ENCODE data around the gene CCDC86.

CCDC86 gene

DNA sequence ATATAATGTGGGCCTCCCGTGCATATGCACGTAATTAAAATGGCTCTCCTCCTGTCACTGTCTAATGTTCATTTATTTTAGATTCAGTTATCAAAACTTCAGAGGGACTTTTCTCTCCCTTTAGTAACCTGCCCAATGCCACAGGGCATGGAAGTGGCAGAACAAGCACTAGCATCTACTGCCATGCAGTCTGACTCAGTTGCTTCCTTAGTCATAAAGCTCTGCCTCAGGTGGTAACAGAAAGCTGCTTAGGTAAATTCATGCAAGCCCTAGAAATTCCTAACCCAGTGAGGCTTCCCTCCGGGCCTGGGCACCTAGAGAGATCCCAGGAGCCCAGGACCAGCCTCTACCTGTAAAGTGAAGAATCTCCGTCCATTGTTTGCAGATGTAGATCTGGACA, 55.6 kb downstream of the CCDC86 start:
- no peaks in the 10 kb centered on the region for H3K9me3 ChIP-seq (ENCODE audit: insufficient read depth, low read length, severe bottlenecking)
- no peaks in the 10 kb centered on the region for H3K27me3 ChIP-seq (ENCODE audit: insufficient read depth, low read length, poor library complexity)
- no peak overlapping the region for H3K4me3 ChIP-seq (ENCODE audit: low read depth in 1 of 2, low read length in 2 of 2)
- H3K27ac ChIP-seq (ENCODE audit: low read length) = no peak overlapping the region
- no peaks in the 10 kb centered on the region for H3K4me1 ChIP-seq (ENCODE audit: insufficient read depth, low read length)
- TF ChIP-seq EZH2 (IDR thresholded peaks at IDR 0.05; ENCODE audit: borderline replicate concordance, low read depth, low read length, severe bottlenecking) = no peak
- TF ChIP-seq, protein P1, sequence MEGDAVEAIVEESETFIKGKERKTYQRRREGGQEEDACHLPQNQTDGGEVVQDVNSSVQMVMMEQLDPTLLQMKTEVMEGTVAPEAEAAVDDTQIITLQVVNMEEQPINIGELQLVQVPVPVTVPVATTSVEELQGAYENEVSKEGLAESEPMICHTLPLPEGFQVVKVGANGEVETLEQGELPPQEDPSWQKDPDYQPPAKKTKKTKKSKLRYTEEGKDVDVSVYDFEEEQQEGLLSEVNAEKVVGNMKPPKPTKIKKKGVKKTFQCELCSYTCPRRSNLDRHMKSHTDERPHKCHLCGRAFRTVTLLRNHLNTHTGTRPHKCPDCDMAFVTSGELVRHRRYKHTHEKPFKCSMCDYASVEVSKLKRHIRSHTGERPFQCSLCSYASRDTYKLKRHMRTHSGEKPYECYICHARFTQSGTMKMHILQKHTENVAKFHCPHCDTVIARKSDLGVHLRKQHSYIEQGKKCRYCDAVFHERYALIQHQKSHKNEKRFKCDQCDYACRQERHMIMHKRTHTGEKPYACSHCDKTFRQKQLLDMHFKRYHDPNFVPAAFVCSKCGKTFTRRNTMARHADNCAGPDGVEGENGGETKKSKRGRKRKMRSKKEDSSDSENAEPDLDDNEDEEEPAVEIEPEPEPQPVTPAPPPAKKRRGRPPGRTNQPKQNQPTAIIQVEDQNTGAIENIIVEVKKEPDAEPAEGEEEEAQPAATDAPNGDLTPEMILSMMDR (IDR thresholded peaks at IDR 0.05; ENCODE audit: borderline replicate concordance, extremely low read depth, low read length, poor library complexity, severe bottlenecking) = no peak
- DNase-seq = no peak
- H2AFZ ChIP-seq (ENCODE audit: low read depth, low read length) = no peak overlapping the region
- peaks cover 29% of the 10 kb centered on the region; the same call in 1 of the 2 replicates for H4K20me1 ChIP-seq (ENCODE audit: insufficient read depth, low read length)
- peaks cover 6% of the 10 kb centered on the region; the same call in 1 of the 2 replicates for H3K79me2 ChIP-seq (ENCODE audit: insufficient read depth, low read length)
- ATAC-seq (ENCODE audit: insufficient read depth, low read depth) = no peak
- no peak overlapping the region for H3K9ac ChIP-seq (ENCODE audit: low read depth, low read length)
- no peak overlapping the region for H3K4me2 ChIP-seq (ENCODE audit: insufficient read depth, low read length)
- H3K36me3 ChIP-seq (ENCODE audit: insufficient read depth, low read length) = peaks cover 94% of the 10 kb centered on the region

DNA sequence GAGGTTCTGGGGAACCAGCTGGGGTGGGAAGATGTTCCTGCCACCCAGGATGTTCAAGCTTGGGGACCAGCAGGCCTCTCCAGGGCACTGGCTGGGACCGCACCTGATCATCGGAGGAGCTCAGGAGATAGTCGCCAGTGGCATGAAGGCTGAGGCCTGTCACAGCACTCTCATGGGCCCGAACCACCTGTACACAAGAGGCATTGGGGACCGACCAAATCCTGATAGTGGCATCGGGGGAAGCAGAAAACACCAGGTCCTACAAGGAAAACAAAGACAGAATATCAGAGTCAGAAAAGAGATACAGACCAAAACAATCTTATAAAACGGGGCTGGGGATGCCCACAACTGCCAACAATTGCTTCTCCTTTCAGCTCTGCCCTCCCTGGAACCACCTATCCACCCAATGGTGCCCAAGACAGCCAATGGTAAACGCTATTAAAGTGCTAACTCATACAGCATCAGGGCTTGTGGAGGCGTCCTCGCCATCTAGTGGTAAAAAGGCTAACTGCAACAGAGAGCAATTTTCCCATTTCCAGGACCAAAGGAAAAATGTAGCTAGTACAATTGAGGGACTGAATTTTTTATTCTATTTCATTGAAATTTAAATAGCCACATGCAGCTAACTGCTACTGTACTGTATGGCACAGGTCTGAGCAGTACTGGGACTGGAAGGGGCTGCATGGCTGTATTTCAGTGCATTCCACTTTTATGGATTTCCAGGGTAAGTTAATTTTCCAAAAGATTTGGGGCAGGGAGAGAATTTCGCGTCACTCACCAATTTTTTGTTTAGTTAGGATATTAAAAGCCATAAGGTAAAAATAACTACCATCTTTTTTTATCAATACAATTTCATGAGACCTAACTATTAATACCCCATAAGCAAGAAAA, 57.4 kb downstream of the CCDC86 start:
- no peak for TF ChIP-seq EZH2 (IDR thresholded peaks at IDR 0.05; ENCODE audit: borderline replicate concordance, low read depth, low read length, severe bottlenecking)
- TF ChIP-seq, protein P1 (IDR thresholded peaks at IDR 0.05; ENCODE audit: borderline replicate concordance, extremely low read depth, low read length, poor library complexity, severe bottlenecking) = peak; percentile 99
- Histone ChIP-seq H4K20me1 (ENCODE audit: insufficient read depth, low read length) (peaks cover 43% of the 10 kb centered on the region), H3K9ac (ENCODE audit: low read depth, low read length) (no peak overlapping the region), H3K36me3 (ENCODE audit: insufficient read depth, low read length) (peaks cover 100% of the 10 kb centered on the region), H3K4me2 (ENCODE audit: insufficient read depth, low read length) (no peak overlapping the region), H3K4me3 (ENCODE audit: low read depth in 1 of 2, low read length in 2 of 2) (no peak overlapping the region), H3K27me3 (ENCODE audit: insufficient read depth, low read length, poor library complexity) (no peaks in the 10 kb centered on the region), H3K27ac (ENCODE audit: low read length) (peak overlapping the region; percentile 46; the same call in 1 of the 2 replicates), H3K9me3 (ENCODE audit: insufficient read depth, low read length, severe bottlenecking) (no peaks in the 10 kb centered on the region), H3K79me2 (ENCODE audit: insufficient read depth, low read length) (peaks cover 24% of the 10 kb centered on the region), H2AFZ (ENCODE audit: low read depth, low read length) (no peak overlapping the region), H3K4me1 (ENCODE audit: insufficient read depth, low read length) (peaks cover 14% of the 10 kb centered on the region)
- ATAC-seq (ENCODE audit: insufficient read depth, low read depth) (peak; percentile 94), DNase-seq (peak; percentile 50)

DNA sequence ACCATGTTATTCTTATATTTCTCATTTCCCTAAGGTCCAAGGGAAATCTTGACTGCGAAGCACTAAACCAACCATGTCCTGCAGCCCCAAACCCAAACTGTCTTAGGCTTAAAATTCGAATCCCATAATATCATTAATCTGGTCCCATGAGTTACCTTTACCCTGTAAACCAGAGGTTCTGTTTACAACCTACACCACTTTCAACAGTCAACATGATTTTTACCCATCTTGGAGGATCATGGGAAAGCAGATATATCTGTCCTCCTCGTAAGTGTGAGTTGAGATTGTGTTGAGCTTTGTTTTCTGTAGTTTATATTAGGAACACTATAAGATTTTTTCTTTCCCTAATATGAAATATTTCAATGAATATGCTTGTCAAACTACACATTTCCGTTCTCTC, 58.1 kb downstream of the CCDC86 start:
- Histone ChIP-seq H3K36me3 (ENCODE audit: insufficient read depth, low read length) (peaks cover 99% of the 10 kb centered on the region), H3K79me2 (ENCODE audit: insufficient read depth, low read length) (peaks cover 30% of the 10 kb centered on the region)

More for the DNA sequence above, 58.1 kb downstream of the CCDC86 start:
- Histone ChIP-seq H3K9ac (ENCODE audit: low read depth, low read length) (no peak overlapping the region), H3K9me3 (ENCODE audit: insufficient read depth, low read length, severe bottlenecking) (no peaks in the 10 kb centered on the region), H3K4me1 (ENCODE audit: insufficient read depth, low read length) (peaks cover 21% of the 10 kb centered on the region), H3K4me3 (ENCODE audit: low read depth in 1 of 2, low read length in 2 of 2) (no peak overlapping the region), H2AFZ (ENCODE audit: low read depth, low read length) (no peak overlapping the region), H3K4me2 (ENCODE audit: insufficient read depth, low read length) (no peak overlapping the region), H3K27me3 (ENCODE audit: insufficient read depth, low read length, poor library complexity) (no peaks in the 10 kb centered on the region), H3K27ac (ENCODE audit: low read length) (no peak overlapping the region), H4K20me1 (ENCODE audit: insufficient read depth, low read length) (peaks cover 50% of the 10 kb centered on the region)
- TF ChIP-seq, protein P1 (IDR thresholded peaks at IDR 0.05; ENCODE audit: borderline replicate concordance, extremely low read depth, low read length, poor library complexity, severe bottlenecking) = no peak
- no peak for TF ChIP-seq EZH2 (IDR thresholded peaks at IDR 0.05; ENCODE audit: borderline replicate concordance, low read depth, low read length, severe bottlenecking)
- no peak for DNase-seq
- no peak; the same call in 2 of the 3 replicates for ATAC-seq (ENCODE audit: insufficient read depth, low read depth)
